Keratinocyte (primary cell): Measurements from ENCODE around the gene MGME1. TPM values are rescaled to one million over a fixed set of nuclear protein-coding genes. Genes with fewer than 3 reads are reported as not detected.

Experiments
- DNase-seq: peaks from one replicate; pipeline ENCODE4 v3.0.0-alpha.2; 2011; ENCODE audit warnings: low read depth, missing footprints, low spot score
- FAIRE-seq: peaks from 2 replicates; lab custom pipeline; 2011; peaks lifted over from hg19 to GRCh38; lab: Jason Lieb, UNC
- H2AFZ ChIP-seq: 2 replicates; pipeline ENCODE4 v1.6.0; 2012; ENCODE audit warnings: low read length, control low read depth, inconsistent platforms; ENCODE audit not compliant: control insufficient read depth
- H3K27ac ChIP-seq: 2 replicates; pipeline ENCODE4 v1.5.1; 2011; ENCODE audit warnings: low read length; ENCODE audit not compliant: control insufficient read depth, insufficient read depth
- H3K27me3 ChIP-seq: 3 replicates; pipeline ENCODE4 v1.6.0; 2011; ENCODE audit warnings: low read length; ENCODE audit not compliant: control insufficient read depth, insufficient read depth; ENCODE audit errors: extremely low read depth
- H3K36me3 ChIP-seq, 2 experiments: 2 replicates in 1 of 2; 3 replicates in 1 of 2; pipeline ENCODE4 v1.5.1; 2011; ENCODE audit warnings: low read length in 2 of 2, mild to moderate bottlenecking in 1 of 2; ENCODE audit not compliant: control insufficient read depth in 2 of 2, insufficient read depth in 2 of 2; ENCODE audit errors: extremely low read depth in 1 of 2
- H3K4me1 ChIP-seq: 3 replicates; pipeline ENCODE4 v1.5.1; 2011; ENCODE audit warnings: low read length; ENCODE audit not compliant: control insufficient read depth, insufficient read depth; ENCODE audit errors: extremely low read depth
- H3K4me2 ChIP-seq: 3 replicates; pipeline ENCODE4 v1.6.0; 2011; ENCODE audit warnings: low read depth, low read length; ENCODE audit not compliant: control insufficient read depth, insufficient read depth; ENCODE audit errors: extremely low read depth
- H3K4me3 ChIP-seq, 3 experiments: fragments of 200-600 bp in 1 of 3; sonication (generic) in 1 of 3; 2 replicates in 2 of 3; 3 replicates in 1 of 3; pipeline ENCODE4 v1.5.1; 2011 to 2016; ENCODE audit warnings: low read length in 3 of 3, mild to moderate bottlenecking in 3 of 3, control low read depth in 2 of 3, inconsistent platforms in 1 of 3, low read depth in 1 of 3, mixed read lengths in 1 of 3, mixed run types in 1 of 3, moderate library complexity in 1 of 3; ENCODE audit not compliant: control insufficient read depth in 2 of 3, insufficient read depth in 2 of 3; ENCODE audit errors: extremely low read depth in 1 of 3
- H3K79me2 ChIP-seq: 2 replicates; pipeline ENCODE4 v1.6.0; 2012; ENCODE audit warnings: low read length; ENCODE audit not compliant: control insufficient read depth, insufficient read depth
- H3K9ac ChIP-seq: 3 replicates; pipeline ENCODE4 v1.6.0; 2011; ENCODE audit warnings: low read length; ENCODE audit not compliant: control insufficient read depth, insufficient read depth; ENCODE audit errors: extremely low read depth
- H3K9me1 ChIP-seq: 3 replicates; pipeline ENCODE4 v1.6.0; 2011; ENCODE audit warnings: low read length; ENCODE audit not compliant: control insufficient read depth, insufficient read depth; ENCODE audit errors: extremely low read depth
- H3K9me3 ChIP-seq: 2 replicates; pipeline ENCODE4 v1.5.1; 2012; ENCODE audit warnings: low read depth, low read length; ENCODE audit not compliant: control insufficient read depth
- H4K20me1 ChIP-seq: 3 replicates; pipeline ENCODE4 v1.6.0; 2011; ENCODE audit warnings: low read length; ENCODE audit not compliant: control insufficient read depth, insufficient read depth; ENCODE audit errors: extremely low read depth
- EZH2 ChIP-seq: IDR thresholded peaks from one replicate; pipeline ENCODE4 v1.6.1; 2012; ENCODE audit warnings: inconsistent platforms, mild to moderate bottlenecking, low read length, moderate library complexity
- dilution Hi-C: fragments of 300-500 bp; cut with MboI; formaldehyde crosslinking; loops from one replicate; pipeline ENCODE4 v1.7.0; 2020; ENCODE audit warnings: low sequenced_read_pairs; ENCODE audit not compliant: extremely low pct_ligation_motif_present
- polyA plus RNA-seq, 5 experiments: library from polyadenylated mRNA; depleted of rRNA in 3 of 5; stranded (reverse) in 3 of 5; stranded (forward) in 1 of 5; unstranded in 1 of 5; fragments of >200 nt; gene quantifications; 1 replicate in 1 of 5; 2 replicates in 3 of 5; 3 replicates in 1 of 5; pipeline versions ENCODE4 v1.2.1 to v1.2.3, GENCODE V29; 2011 to 2012; ENCODE audit warnings: missing spikeins in 2 of 5, low read depth in 1 of 5, low replicate concordance in 1 of 5
- TF ChIP-seq, protein P1 (sequence below), 3 experiments: IDR thresholded peaks in 1 of 3; conservative IDR thresholded peaks in 1 of 3; optimal IDR thresholded peaks in 1 of 3; 2 replicates in 2 of 3; 3 replicates in 1 of 3; pipeline versions ENCODE3 to v1.5.1; 2011; ENCODE audit warnings: low read length in 3 of 3, mild to moderate bottlenecking in 3 of 3, moderate library complexity in 2 of 3, control low read depth in 1 of 3, inconsistent platforms in 1 of 3; ENCODE audit not compliant: insufficient read depth in 2 of 3; ENCODE audit errors: extremely low read depth in 1 of 3

The MGME1 gene
- polyA plus RNA-seq, 1 donor (not counting 4 experiments of a cell fraction or from before 2014, with no cell fraction given) = 31.6 TPM

DNA sequence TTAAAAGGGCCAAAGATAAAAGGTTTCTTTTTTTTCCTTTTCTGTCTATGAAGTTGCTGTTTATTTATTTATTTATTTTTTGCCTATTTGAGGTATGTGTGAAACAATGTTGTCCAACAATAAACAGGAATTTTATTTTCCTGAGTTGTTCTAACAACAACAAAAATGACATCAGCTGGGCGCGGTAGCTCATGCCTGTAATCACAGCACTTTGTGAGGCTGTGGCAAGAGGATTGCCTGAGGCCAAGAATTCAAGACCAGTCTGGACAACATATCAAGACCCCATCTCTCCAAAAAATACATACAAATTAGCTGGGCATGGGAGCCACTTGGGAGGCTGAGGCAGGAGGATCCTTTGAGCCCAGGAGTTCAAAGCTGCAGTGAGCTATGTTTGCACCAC lies 44.1 kb downstream of the MGME1 start:
- dilution Hi-C loops = no loop called here
- no peaks in the 10 kb centered on the region for H3K36me3 ChIP-seq

DNA sequence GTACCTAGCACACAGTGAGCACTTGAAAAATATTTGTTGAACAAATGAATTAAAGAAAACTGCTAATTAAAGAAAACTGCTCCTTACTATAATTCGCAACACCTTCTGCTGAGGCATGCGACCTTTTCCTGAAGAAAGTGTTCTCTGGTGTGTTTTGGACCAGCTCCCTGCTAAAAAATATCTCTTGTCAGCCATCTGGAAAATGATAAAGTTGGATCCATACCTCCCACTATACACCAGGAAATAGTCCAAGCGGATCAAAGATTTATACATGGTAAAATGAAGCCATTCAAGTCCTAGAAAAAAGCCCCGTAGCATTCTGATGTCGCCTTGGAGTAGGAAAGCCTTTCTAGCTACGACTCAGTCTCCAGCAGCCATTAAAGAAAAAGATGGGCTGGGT lies 45.6 kb downstream of the MGME1 start:
- H3K4me2 ChIP-seq = no peak overlapping the region
- H4K20me1 ChIP-seq = no peaks in the 10 kb centered on the region
- no peak overlapping the region for H3K27ac ChIP-seq
- H3K9ac ChIP-seq = no peak overlapping the region
- H3K27me3 ChIP-seq = no peaks in the 10 kb centered on the region
- dilution Hi-C loops = no loop called here
- H3K4me3 ChIP-seq = no peak overlapping the region
- no peak overlapping the region for H2AFZ ChIP-seq
- no peaks in the 10 kb centered on the region for H3K79me2 ChIP-seq
- H3K4me1 ChIP-seq = no peaks in the 10 kb centered on the region
- TF ChIP-seq, protein P1, sequence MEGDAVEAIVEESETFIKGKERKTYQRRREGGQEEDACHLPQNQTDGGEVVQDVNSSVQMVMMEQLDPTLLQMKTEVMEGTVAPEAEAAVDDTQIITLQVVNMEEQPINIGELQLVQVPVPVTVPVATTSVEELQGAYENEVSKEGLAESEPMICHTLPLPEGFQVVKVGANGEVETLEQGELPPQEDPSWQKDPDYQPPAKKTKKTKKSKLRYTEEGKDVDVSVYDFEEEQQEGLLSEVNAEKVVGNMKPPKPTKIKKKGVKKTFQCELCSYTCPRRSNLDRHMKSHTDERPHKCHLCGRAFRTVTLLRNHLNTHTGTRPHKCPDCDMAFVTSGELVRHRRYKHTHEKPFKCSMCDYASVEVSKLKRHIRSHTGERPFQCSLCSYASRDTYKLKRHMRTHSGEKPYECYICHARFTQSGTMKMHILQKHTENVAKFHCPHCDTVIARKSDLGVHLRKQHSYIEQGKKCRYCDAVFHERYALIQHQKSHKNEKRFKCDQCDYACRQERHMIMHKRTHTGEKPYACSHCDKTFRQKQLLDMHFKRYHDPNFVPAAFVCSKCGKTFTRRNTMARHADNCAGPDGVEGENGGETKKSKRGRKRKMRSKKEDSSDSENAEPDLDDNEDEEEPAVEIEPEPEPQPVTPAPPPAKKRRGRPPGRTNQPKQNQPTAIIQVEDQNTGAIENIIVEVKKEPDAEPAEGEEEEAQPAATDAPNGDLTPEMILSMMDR (optimal IDR thresholded peaks at IDR 0.05 in 1 of 3, IDR thresholded peaks at IDR 0.05 in 1 of 3, conservative IDR thresholded peaks at IDR 0.05 in 1 of 3; ENCODE audit: extremely low read depth in 1 of 3, insufficient read depth in 2 of 3, low read length in 3 of 3) = no peak
- TF ChIP-seq EZH2 = no peak
- FAIRE-seq = no peak
- H3K36me3 ChIP-seq = no peaks in the 10 kb centered on the region
- no peak for DNase-seq
- H3K9me3 ChIP-seq = no peaks in the 10 kb centered on the region
- no peaks in the 10 kb centered on the region for H3K9me1 ChIP-seq

More for the DNA sequence above, 44.1 kb downstream of the MGME1 start:
- H2AFZ ChIP-seq = no peak overlapping the region
- TF ChIP-seq, protein P1 (optimal IDR thresholded peaks at IDR 0.05 in 1 of 3, IDR thresholded peaks at IDR 0.05 in 1 of 3, conservative IDR thresholded peaks at IDR 0.05 in 1 of 3; ENCODE audit: extremely low read depth in 1 of 3, insufficient read depth in 2 of 3, low read length in 3 of 3) = no peak
- no peak for TF ChIP-seq EZH2
- no peaks in the 10 kb centered on the region for H4K20me1 ChIP-seq
- H3K4me2 ChIP-seq = no peak overlapping the region
- no peak overlapping the region for H3K4me3 ChIP-seq
- H3K79me2 ChIP-seq = no peaks in the 10 kb centered on the region
- H3K9me3 ChIP-seq = no peaks in the 10 kb centered on the region
- H3K4me1 ChIP-seq = no peaks in the 10 kb centered on the region
- no peak for DNase-seq
- H3K27me3 ChIP-seq = no peaks in the 10 kb centered on the region
- no peak overlapping the region for H3K27ac ChIP-seq
- no peaks in the 10 kb centered on the region for H3K9me1 ChIP-seq
- FAIRE-seq = no peak
- H3K9ac ChIP-seq = no peak overlapping the region
